Panc1 (cell line): ENCODE results near the gene PLK5. TPM values are rescaled to one million over a fixed set of nuclear protein-coding genes. Genes with fewer than 3 reads are reported as not detected.

ENCODE experiments used
- ATAC-seq: fragments of 200-7000 bp; cut with Tn5 transposase; 2 replicates; pipeline ENCODE4 v1.9.1; 2020; ENCODE audit warnings: mild to moderate bottlenecking, moderate library complexity
- BruUV-seq: library from RNA; stranded (reverse); fragments of 400-500 nt; replicated peaks from 2 replicates; lab custom pipeline; 2021; lab: Mats Ljungman, UMichigan
- CTCF ChIA-PET: fragments of 300-600 bp; sonication (Branson Sonifier 250); formaldehyde crosslinking; loops from one replicate; lab custom pipeline; 2022; ENCODE audit warnings: antibody characterized with exemption; lab: Charles Lee
- POLR2A ChIA-PET: fragments of 300-600 bp; sonication (Branson Sonifier 250); formaldehyde crosslinking; loops from one replicate; lab custom pipeline; 2022; ENCODE audit warnings: antibody characterized with exemption; lab: Charles Lee
- DNase-seq: peaks from one replicate; pipeline ENCODE4 v3.0.0-alpha.2; 2010; ENCODE audit warnings: low read depth, low spot score
- H3K27ac ChIP-seq: 2 replicates; pipeline ENCODE4 v1.5.1; 2011; ENCODE audit warnings: mild to moderate bottlenecking, low read length, inconsistent platforms
- H3K27me3 ChIP-seq: fragments of 200-500 bp; sonication (Bioruptor generic); 2 replicates; pipeline ENCODE4 v1.6.0; 2014; ENCODE audit warnings: low read length, inconsistent platforms; ENCODE audit not compliant: control insufficient read depth, insufficient read depth
- H3K36me3 ChIP-seq: fragments of 200-500 bp; sonication (Bioruptor generic); 2 replicates; pipeline ENCODE4 v1.5.1; 2014; ENCODE audit warnings: inconsistent platforms, mild to moderate bottlenecking, low read length, moderate library complexity; ENCODE audit not compliant: control insufficient read depth, insufficient read depth
- H3K4me1 ChIP-seq: 2 replicates; pipeline ENCODE4 v1.5.1; 2011; ENCODE audit warnings: inconsistent platforms, mild to moderate bottlenecking, low read length, moderate library complexity; ENCODE audit not compliant: control insufficient read depth, insufficient read depth
- H3K4me3 ChIP-seq, 2 experiments: 2 replicates each; pipeline ENCODE4 v1.5.1; 2011 to 2012; ENCODE audit warnings: low read depth in 2 of 2, low read length in 2 of 2, mild to moderate bottlenecking in 2 of 2, inconsistent platforms in 1 of 2, moderate library complexity in 1 of 2
- H3K9me3 ChIP-seq: fragments of 200-500 bp; sonication (Bioruptor generic); 2 replicates; pipeline ENCODE4 v1.5.1; 2014; ENCODE audit warnings: low read depth, mild to moderate bottlenecking, inconsistent platforms, low read length, moderate library complexity; ENCODE audit not compliant: control insufficient read depth, insufficient read depth
- CTCF ChIP-seq: fragments of 450-650 bp; IDR thresholded peaks from 2 replicates; pipeline ENCODE4 v1.5.1; 2017; ENCODE audit warnings: mild to moderate bottlenecking
- POLR2AphosphoS5 ChIP-seq: IDR thresholded peaks from 2 replicates; pipeline ENCODE4 v1.6.1; 2012; ENCODE audit warnings: mild to moderate bottlenecking, low read depth, low read length, moderate library complexity
- REST ChIP-seq, 2 experiments: IDR thresholded peaks; 2 replicates each; pipeline ENCODE4 v1.6.1; 2011 to 2012; ENCODE audit warnings: low read depth in 2 of 2, control low read depth in 1 of 2, low read length in 1 of 2, mild to moderate bottlenecking in 1 of 2, moderate library complexity in 1 of 2; ENCODE audit not compliant: insufficient read depth in 1 of 2
- SIN3A ChIP-seq: IDR thresholded peaks from 2 replicates; pipeline ENCODE4 v1.6.1; 2012; ENCODE audit warnings: low read depth, mild to moderate bottlenecking, low read length, moderate library complexity, borderline replicate concordance; ENCODE audit not compliant: insufficient read depth
- TCF7L2 ChIP-seq: IDR thresholded peaks from 2 replicates; pipeline ENCODE4 v1.6.1; 2011; ENCODE audit warnings: mild to moderate bottlenecking, low read depth, low read length, inconsistent platforms
- in situ Hi-C: cut with HindIII; loops from 2 replicates; pipeline ENCODE4 v1.10.0; 2016; ENCODE audit warnings: low sequenced_read_pairs, low pct_unique_long_range_greater_than_20kb
- intact Hi-C: fragments of 100-400 bp; cut with micrococcal nuclease; formaldehyde crosslinking; loops from one replicate; pipeline ENCODE4 v1.10.0; 2022; ENCODE audit not compliant: unreplicated experiment
- total RNA-seq: library from RNA; stranded (reverse); gene quantifications from one replicate; pipeline ENCODE4 v1.2.1, GENCODE V29; 2021; ENCODE audit not compliant: unreplicated experiment

Gene PLK5
- total RNA-seq, 1 experiment from 2014 or later = not detected

- no peaks in the 10 kb centered on the region for H3K36me3 ChIP-seq
- no peak overlapping the region for H3K27ac ChIP-seq
- no peaks in the 10 kb centered on the region for H3K27me3 ChIP-seq
- CTCF ChIA-PET = no interaction called here
- in situ Hi-C loops (no loop called here), intact Hi-C loops (no loop called here)
- POLR2A ChIA-PET = no interaction called here
- BruUV-seq = TSS peak; percentile 53
- no peak for TF ChIP-seq SIN3A
- TF ChIP-seq REST (IDR thresholded peaks at IDR 0.05; ENCODE audit: insufficient read depth in 1 of 2, low read depth in 2 of 2, low read length in 1 of 2) = no peak
- no peak for TF ChIP-seq CTCF
- no peak for TF ChIP-seq POLR2AphosphoS5
- TF ChIP-seq TCF7L2 = no peak
- peak; percentile 18 for ATAC-seq
- no peak overlapping the region for H3K4me3 ChIP-seq
- H3K9me3 ChIP-seq = no peaks in the 10 kb centered on the region
- no peaks in the 10 kb centered on the region for H3K4me1 ChIP-seq
- DNase-seq = no peak
Measured at GRCh38 chr19:1577929-1578618, 54.2 kb downstream of the PLK5 start.

- no peaks in the 10 kb centered on the region for H3K27me3 ChIP-seq
- CTCF ChIA-PET = no interaction called here
- no peaks in the 10 kb centered on the region for H3K9me3 ChIP-seq
- POLR2A ChIA-PET = no interaction called here
- no peak overlapping the region for H3K4me3 ChIP-seq
- no peaks in the 10 kb centered on the region for H3K36me3 ChIP-seq
- in situ Hi-C loops (no loop called here), intact Hi-C loops (no loop called here)
- no TSS peak for BruUV-seq
- H3K27ac ChIP-seq = no peak overlapping the region
- no peak for ATAC-seq
- no peaks in the 10 kb centered on the region for H3K4me1 ChIP-seq
- no peak for TF ChIP-seq POLR2AphosphoS5
- no peak for DNase-seq
Measured at GRCh38 chr19:1579222-1579621, 55.3 kb downstream of the PLK5 start.

- POLR2A ChIA-PET = no interaction called here
Measured at GRCh38 chr19:1580382-1580781, 56.5 kb downstream of the PLK5 start.

More at GRCh38 chr19:1580382-1580781, 56.5 kb downstream of the PLK5 start:
- ATAC-seq (no peak), DNase-seq (no peak)
- CTCF ChIA-PET = no interaction called here
- in situ Hi-C loops = no loop called here
- H3K36me3 ChIP-seq = no peaks in the 10 kb centered on the region
- no peak overlapping the region for H3K27ac ChIP-seq
- no peak overlapping the region for H3K4me3 ChIP-seq
- no peaks in the 10 kb centered on the region for H3K27me3 ChIP-seq
- intact Hi-C loops = no loop called here
- H3K9me3 ChIP-seq = no peaks in the 10 kb centered on the region
- TF ChIP-seq SIN3A (no peak), TCF7L2 (no peak), CTCF (no peak), REST (IDR thresholded peaks at IDR 0.05; ENCODE audit: insufficient read depth in 1 of 2, low read depth in 2 of 2, low read length in 1 of 2) (no peak), POLR2AphosphoS5 (no peak)
- BruUV-seq = no TSS peak
- H3K4me1 ChIP-seq = no peaks in the 10 kb centered on the region
